Measurements from ENCODE around the gene CCDC181. TPM values are rescaled to one million over a fixed set of nuclear protein-coding genes. Genes with fewer than 3 reads are reported as not detected.

Gene CCDC181
- 0.13 to 0.17 TPM (median 0.14 TPM) in 4 of 5 replicates, not detected in the other for total RNA-seq (2022; extraction: Qiagen RNA extraction; ENCODE audit: low read depth)

DNA sequence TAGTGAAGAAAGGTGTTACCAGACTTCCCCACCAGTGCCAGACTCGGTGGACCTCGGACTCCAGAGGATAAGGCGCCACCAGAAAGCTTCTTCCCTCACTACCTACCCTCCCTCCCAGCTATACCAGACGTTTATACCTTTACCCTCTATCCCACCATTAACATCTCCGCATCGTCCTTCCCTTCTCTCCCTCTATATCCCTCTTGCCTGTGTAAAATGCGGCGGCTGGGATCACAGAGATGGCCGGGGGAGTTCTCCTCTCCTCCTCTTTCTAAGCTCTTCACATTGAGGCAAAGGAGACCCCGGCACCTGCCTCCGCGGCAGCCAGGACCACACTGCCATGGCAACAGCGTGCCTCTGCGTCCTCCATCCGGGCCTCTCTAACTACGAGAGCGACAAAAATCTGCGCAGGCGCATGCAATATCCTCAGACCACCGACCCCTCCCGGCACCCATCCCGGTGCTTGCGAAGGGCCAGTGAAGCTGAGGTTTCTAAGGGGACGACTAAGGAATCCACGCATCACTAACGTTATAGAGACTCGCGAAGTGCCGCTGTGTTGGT lies at the start of gene CCDC181:
TSS of gene CCDC181 (minus strand) at position 394 of the 561 bp plus-strand sequence. CDS start 2,547 bp downstream, outside the sequence.

DNA sequence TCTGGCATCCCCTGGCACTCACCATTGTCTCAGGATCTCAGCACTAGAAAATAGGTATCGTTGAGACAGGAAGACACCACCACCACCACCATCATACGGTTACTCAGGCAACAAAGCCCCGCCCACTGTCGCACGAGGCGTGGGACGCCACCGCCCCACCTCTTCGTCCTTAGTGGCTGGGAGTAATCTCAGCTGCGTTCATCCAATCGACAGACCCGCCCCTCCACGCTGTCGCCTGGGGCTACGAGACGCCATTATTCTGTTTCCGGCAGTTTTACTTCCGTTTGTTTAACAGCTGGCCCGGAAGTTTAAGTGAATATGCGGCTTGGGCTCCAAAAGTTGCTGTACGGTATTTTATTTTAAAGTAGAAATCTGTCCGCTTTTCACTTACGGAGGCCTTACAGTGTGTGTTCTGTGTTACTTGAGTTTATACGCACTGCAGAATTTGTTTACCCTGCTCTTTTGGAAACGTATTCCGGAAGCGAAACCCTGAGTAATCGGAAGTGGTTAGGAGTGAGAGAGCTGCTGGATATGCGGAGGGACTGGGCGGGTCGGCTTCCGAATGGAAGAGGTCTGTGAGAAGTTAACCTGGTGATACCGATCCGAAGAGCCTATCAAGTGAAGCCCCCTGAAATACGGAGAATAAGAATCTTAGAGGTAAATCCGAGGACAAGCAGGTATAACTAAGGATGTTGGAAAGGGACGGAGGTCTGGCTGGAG lies 59.4 kb downstream of the CCDC181 start, which contains the start of the genes BLZF1 and NME7:
TSS of gene BLZF1 (plus strand) at position 510 of the 720 bp plus-strand sequence. CDS start 1,328 bp downstream, outside the sequence.
TSS of gene NME7 (minus strand) at position 112 of the 720 bp plus-strand sequence. CDS start at position 25, 87 bp downstream.

Other genes starting within 250 kb of the CCDC181 start
- 20.7 to 34.8 TPM (median 22.1 TPM) in 5 replicates for gene NME7, start 59.7 kb downstream of the CCDC181 start, total RNA-seq (2022; extraction: Qiagen RNA extraction; ENCODE audit: low read depth)
- 14.3 to 17.7 TPM (median 16.5 TPM) in 5 replicates for gene BLZF1, start 59.3 kb downstream of the CCDC181 start, total RNA-seq (2022; extraction: Qiagen RNA extraction; ENCODE audit: low read depth)
- 6.1 to 7.5 TPM (median 6.9 TPM) in 5 replicates for gene SLC19A2, start 58.5 kb upstream of the CCDC181 start, total RNA-seq (2022; extraction: Qiagen RNA extraction; ENCODE audit: low read depth)
- gene F5, start 159.0 kb upstream of the CCDC181 start, total RNA-seq (2022; extraction: Qiagen RNA extraction; ENCODE audit: low read depth), result 0.07 to 0.20 TPM (median 0.09 TPM) in 5 replicates
- not detected in 5 replicates for gene SELP, start 202.7 kb upstream of the CCDC181 start, total RNA-seq (2022; extraction: Qiagen RNA extraction; ENCODE audit: low read depth)

Measured in A549 treated with DMSO at 1 μM for 4 hours (cell line).